ENCODE data around the gene SPATA13. TPM values are rescaled to one million over a fixed set of nuclear protein-coding genes. Genes with fewer than 3 reads are reported as not detected.

The SPATA13 gene
- total and polyA plus RNA-seq, 11 donors, result 5.4 to 20.1 (median 8.6) TPM

DNA sequence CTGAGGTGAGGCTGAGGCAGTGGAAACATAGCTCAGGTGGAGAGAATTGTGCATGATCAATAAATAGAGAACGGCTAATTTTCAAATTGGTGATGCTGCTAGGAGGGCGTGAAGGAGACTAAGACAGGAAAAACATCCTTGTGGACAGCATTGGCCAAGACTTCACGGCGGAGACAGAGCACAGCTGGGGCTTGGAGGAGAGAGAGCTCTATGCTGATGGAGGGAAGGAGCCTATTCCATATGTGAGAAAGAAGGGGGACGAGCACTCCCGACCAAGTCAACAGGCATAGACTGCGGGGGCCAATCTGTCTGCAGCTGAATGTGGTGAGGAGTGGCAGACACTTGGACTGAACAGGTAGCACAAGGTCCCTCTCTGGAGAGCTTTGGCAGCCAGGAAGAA is 14.8 kb upstream of the SPATA13 start:
- H3K4me3 ChIP-seq, result no peak overlapping the region
- H3K27ac ChIP-seq, result no peak overlapping the region
- no peaks in the 10 kb centered on the region for H3K9me3 ChIP-seq
- intact Hi-C loops (cut with DNase I), result no loop called here
- no peak for TF ChIP-seq CTCF (IDR thresholded peaks at IDR 0.05)
- no peak for TF ChIP-seq POLR2A (IDR thresholded peaks at IDR 0.05)
- H3K27me3 ChIP-seq, result no peaks in the 10 kb centered on the region
- no peak for ATAC-seq
- peaks cover 0 to 6% (median 0%) of the 10 kb centered on the region in 12 donors for H3K4me1 ChIP-seq
- 72 to 75% (median 73%) methylated on average over 7 of the region's 7 CpGs for WGBS, 4 donors
- no peak for DNase-seq
- H3K36me3 ChIP-seq, result no peaks in the 10 kb centered on the region

DNA sequence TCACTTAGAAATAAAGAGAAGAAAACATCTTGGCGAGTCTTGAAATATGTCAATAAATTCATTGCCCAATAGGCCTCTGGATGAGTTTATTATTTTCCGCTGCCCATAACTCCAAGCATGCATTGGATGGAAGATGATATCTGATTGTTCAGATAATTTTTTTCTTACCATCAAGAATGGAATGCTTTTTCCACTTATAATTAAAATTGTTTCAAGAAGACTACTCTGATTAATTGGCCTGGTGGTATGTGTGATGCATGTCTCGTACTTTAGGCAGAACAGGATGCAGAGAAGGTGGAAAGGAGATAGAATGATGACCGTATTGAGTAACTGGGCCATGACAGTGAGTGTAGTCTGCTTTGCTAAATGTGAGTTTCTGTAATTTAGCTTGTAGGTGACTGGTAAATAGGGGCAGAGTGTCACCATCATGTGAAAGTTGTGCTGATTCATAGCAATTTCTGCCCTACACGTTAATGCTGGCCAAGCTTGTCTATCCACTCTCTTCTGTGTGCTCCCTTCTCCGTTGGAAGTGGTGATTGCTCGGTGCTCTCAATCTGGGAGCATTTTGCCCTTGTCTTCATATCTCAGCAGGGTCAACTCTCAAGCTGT is 13.5 kb upstream of the SPATA13 start:
- Histone ChIP-seq H3K27me3 (no peaks in the 10 kb centered on the region), H3K36me3 (no peaks in the 10 kb centered on the region), H3K4me3 (no peak overlapping the region), H3K4me1 (peaks cover 0 to 6% (median 0%) of the 10 kb centered on the region in 12 donors), H3K27ac (no peak overlapping the region), H3K9me3 (no peaks in the 10 kb centered on the region)
- 90 to 96% (median 92%) methylated on average over 7 of the region's 7 CpGs for WGBS, 4 donors
- DNase-seq (no peak), ATAC-seq (no peak)
- intact Hi-C loops (cut with DNase I), result no loop called here
- TF ChIP-seq POLR2A (IDR thresholded peaks at IDR 0.05) (no peak), CTCF (IDR thresholded peaks at IDR 0.05) (no peak)

DNA sequence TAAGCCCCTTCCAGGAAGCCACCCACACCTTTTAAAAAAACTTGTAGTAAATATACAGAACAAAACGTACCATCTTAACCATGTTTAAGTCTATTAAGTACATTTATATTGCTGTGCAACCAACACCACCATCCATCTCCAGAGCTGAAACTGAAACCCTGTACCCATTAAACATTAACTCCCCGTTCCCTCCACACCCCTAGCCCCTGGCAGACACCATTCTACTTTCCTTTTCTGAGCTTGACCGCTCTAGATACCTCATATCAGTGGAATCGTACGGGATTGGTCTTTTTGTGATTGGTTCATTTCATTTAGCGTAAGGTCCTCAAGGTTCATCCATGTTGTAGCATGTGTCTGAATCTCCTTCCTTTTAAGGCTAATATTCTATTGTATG is 13.0 kb upstream of the SPATA13 start:
- no peak for DNase-seq
- Histone ChIP-seq H3K36me3 (no peaks in the 10 kb centered on the region), H3K4me1 (peaks cover 0 to 5% (median 0%) of the 10 kb centered on the region in 12 donors), H3K27ac (no peak overlapping the region), H3K9me3 (no peaks in the 10 kb centered on the region), H3K4me3 (no peak overlapping the region), H3K27me3 (no peaks in the 10 kb centered on the region)
- WGBS, 4 donors, result 63 to 95% (median 82%) methylated on average over 6 of the region's 6 CpGs
- intact Hi-C loops (cut with DNase I), result no loop called here
- no peak for ATAC-seq
- TF ChIP-seq POLR2A (IDR thresholded peaks at IDR 0.05), result no peak
- TF ChIP-seq CTCF (IDR thresholded peaks at IDR 0.05), result no peak

GRCh38 chr13:24148414-24149235 is 11.9 kb upstream of the SPATA13 start:
- no peak for DNase-seq
- H3K4me1 ChIP-seq, result no peaks in the 10 kb centered on the region
- no peak for TF ChIP-seq POLR2A (IDR thresholded peaks at IDR 0.05)
- TF ChIP-seq CTCF (IDR thresholded peaks at IDR 0.05), result no peak
- intact Hi-C loops (cut with DNase I), result no loop called here
- 74 to 82% (median 78%) methylated on average over 6 of the region's 6 CpGs for WGBS, 4 donors
- H3K36me3 ChIP-seq, result no peaks in the 10 kb centered on the region
- no peaks in the 10 kb centered on the region for H3K27me3 ChIP-seq
- no peak overlapping the region for H3K27ac ChIP-seq
- no peak overlapping the region for H3K4me3 ChIP-seq
- ATAC-seq, result peak in 2 of 4 donors; percentile 19 to 39
- no peaks in the 10 kb centered on the region for H3K9me3 ChIP-seq
